Activated gamma-delta T cell (primary cell): ENCODE data around the gene COL20A1.

Experiments used
- DNase-seq: peaks from one replicate; lab custom pipeline; 2025; lab: John Stamatoyannopoulos, UW

COL20A1 gene

DNA sequence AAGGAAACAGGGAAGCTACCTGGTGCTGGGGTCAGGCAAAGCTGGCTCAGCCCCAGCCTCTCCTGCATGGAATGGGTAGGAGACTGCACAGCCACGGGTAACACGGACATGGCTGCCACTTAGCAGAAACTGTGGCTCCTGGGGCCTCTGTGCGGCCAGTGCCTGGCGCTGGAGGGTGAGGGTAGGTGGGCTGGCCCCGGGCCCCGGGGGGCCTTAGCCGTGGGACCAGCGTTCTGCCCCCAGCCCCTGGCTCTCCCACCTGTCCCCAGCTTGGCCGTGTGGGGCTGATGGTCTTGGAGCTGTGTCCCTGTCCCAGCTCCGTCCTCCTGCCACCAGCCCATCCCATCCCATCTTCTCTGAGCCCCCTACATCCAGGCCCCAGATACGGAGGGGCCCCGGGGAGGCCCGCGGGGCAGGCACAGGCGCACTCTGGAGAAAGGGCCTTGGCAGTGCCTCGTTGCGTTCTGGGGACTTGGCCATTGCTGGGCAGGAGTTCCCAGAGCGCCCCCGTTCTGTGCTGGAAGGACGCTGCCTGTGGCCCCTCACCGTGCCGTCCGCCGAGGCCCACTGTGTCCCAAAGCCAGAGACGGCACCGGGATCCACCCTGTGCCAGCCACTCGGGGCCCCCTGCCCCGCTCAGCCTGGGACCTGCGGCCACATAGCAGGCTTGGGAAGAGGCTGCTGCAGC lies 56.0 kb downstream of the COL20A1 start:
- no peak for DNase-seq

DNA sequence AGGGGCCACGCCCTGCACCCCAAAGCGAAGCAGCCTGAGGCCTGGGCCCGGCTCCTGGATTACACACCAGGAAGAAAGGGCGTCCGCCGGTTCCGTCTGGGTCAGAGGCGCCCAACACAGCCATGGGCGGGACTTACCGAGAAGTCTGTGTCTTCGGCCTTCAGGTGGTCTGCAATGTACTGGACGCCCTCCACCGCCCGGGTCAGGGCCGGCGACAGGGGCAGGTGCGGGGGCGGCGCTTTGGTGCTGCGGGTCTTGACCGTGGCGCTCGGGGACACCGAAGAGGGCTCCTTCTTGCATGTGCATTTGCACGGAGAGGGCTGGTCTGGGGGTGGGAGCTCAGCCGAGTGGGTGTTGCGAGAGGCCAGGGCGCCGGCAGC lies 56.5 kb downstream of the COL20A1 start:
- no peak for DNase-seq

DNA sequence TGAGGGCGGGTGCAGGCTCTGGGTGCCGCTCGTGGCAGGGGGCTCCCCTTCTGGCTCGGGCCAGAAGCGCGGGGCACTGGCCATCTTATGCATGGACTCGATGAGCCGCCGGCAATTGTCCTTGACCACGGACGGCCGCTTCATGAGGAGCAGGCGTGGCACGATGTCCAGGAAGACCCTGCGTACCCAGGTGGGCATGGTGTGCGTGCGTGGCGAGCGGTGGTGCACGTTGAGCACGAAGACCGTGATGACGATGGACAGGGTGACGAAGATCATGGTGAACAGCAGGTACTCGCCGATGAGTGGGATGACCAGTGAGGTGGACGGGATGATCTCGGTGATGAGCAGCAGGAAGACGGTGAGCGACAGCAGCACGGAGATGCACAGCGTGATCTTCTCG lies 57.2 kb downstream of the COL20A1 start:
- DNase-seq: no peak

DNA sequence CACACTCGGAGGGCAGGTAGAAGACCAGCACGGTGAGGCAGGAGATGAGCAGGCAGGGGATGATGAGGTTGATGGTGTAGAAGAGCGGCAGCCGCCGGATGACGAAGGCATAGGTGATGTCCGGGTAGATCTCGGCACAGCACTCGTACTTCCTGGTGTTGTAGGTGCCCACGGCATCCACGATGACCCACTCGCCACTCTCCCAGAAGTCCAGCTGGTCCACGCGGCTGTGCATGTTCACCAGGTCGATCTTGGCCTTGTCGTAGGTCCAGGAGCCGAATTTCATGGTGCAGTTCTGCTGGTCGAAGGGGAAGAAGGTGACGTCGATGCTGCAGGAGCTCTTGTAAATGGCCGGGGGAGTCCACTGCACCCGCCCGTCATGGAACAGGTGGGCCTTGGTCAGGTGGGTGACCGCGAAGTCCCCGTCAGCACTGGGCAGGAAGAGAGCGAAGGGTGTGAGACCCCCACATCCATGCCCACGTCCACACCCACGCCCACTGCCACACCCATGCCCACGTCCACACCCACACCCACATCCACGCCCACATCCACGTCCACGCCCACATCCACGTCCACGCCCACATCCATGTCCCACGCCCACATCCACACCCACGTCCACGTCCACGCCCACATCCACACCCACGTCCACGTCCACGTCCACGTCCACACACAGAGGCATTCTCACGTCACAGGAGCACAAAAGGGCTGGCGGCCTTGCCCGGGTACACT lies 57.8 kb downstream of the COL20A1 start:
- DNase-seq: no peak

DNA sequence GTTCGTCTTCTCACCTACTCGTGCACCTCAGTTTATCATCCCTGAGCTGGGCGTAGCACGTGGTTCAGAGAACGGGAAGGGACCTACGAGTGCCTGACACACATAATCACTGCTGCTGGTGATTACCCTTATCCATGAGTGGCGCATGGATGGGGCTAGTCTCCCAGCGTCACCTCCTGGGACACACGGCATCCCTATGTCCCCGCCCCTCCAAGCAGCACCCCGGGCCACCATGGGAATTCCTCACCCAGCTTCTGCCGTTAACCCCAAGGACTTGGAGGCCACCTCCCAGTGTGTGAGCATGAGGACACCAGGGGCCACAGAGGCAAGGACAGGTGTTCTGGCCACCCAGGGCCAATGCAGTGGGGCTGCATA lies 58.3 kb downstream of the COL20A1 start:
- no peak for DNase-seq

DNA sequence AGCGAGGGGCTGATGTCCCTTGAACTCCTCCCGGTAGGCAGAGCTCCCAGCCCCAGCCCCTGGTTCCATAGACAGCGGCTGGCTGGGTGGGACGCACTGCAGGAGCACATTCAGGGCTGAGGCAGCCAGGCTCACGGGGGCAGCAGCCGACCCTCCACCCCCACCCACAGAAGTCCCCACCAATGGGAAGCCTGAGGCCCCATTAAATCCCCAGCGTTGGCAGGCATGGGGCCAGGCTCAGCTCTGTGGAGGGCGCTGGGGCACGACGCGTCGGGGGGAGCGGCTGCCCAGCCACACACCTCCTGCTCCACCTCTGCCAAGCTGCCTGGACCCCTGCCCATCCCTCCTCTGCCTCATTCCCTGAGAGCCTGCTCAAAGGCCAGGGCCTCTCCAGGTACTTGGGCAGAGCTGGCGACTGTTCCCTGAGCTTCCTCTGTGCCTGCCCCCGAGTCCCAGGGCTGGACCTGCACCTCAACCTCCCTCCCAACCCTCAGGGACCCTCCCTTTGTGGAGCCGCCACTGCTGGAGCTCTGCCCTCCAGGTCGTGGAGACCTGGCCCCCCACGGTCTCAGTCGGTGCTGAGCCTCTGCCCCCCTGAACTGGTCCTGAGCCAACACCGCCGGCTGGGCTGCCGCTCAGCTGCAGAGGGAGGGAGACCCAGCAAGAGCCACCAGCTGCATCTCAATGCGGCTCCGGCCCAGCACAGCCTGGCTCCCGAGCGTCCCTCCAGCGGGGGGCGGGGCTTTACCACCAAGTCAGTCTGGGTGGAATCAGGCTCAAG lies 59.0 kb downstream of the COL20A1 start:
- no peak for DNase-seq

DNA sequence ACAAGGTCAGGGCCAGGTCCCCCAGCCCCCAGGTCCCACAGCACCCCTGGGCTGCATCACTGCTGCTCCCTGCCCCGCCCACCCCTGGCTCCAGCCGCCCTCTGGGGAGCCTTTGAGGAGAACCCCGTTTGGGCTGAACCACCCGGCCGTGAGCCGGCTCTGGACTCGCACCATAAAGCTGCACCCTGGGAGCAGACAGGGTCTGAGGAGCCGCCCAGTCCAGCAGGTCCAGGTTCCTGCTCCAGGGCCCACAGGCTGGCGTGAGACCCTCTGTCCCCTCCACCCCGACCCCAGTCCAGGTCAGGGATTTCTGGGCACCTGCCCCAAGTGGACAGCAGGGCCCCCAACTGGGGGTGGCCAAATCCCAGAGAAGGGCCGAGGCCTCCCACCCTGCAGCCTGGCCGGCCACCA lies 59.8 kb downstream of the COL20A1 start:
- no peak for DNase-seq

DNA sequence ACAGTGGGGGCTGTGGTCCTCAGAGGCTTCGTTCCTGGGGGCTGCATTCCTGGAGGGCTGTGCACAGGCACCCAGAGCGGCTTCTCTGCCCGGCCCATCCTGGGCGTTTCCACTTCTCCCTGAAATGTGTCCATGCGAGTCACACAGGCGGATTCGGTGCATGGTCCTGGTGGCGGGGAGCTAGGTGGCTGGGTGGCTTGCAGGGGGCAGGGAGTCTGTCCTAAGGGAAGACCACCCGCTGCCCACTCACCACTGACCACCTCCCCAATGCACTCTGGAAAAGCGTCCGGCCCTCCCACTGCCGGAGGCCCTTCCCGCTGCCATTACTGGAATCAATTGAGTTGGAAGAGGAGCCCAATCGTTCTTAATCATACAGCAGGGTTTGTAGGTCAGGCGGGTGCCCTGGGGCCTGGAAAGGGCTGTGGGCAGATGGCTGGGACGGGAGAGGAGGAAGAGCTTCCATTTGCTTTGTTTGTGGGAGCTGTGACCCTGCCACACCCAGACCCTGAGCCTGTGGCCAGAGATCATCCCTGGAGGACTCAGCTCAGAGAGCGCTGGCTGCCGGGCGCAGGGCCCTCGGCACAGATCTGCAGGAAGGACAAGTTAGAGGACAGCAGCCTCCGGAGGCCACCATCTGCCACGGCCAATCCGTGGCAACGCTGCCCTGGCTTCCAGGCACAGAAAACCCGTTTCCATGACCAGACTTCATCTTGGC lies 61.8 kb downstream of the COL20A1 start:
- no peak for DNase-seq

DNA sequence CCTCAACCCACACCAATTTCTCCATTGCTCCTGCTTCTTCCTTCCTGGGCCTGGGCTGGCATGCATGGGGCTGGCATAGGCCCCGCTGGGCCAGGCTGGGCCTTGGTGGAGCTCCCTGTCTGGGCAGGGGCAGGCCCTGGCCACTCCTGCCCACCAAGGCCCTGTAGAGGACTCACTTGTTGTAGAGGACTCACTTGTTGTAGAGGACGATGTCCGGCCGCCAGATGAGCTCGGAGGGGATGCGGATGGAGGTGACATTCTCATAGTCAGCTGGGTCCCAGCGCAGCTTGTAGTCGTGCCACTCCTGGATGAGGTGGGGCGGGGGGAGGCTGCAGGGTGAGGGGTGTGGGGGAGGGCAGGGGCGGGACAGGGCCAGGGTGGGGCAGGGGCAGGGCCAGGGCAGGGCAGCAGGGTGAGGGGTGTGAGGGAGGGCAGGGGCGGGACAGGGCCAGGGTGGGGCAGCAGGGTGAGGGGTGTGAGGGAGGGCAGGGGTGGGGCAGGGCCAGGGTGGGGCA lies 62.9 kb downstream of the COL20A1 start:
- DNase-seq: no peak

DNA sequence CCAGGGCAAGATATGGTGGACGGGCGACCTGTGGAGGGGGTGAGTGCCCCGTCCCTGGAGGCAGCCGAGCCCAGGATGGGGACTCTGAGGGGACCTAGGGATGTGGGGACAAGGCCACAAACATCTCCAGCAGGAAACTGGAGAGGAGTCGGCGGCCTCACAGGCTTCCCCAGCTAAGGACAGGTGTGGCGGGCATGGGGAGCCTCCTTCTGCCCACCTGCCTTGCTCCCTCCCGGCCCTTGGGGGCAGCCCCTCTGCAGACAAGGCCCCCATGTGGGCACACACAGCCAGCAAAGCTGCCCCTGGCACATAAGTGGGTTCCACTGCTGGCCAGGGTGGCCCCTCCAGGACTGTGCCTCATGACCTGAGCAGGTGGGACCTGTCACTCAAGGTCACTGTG lies 63.5 kb downstream of the COL20A1 start:
- DNase-seq: no peak

DNA sequence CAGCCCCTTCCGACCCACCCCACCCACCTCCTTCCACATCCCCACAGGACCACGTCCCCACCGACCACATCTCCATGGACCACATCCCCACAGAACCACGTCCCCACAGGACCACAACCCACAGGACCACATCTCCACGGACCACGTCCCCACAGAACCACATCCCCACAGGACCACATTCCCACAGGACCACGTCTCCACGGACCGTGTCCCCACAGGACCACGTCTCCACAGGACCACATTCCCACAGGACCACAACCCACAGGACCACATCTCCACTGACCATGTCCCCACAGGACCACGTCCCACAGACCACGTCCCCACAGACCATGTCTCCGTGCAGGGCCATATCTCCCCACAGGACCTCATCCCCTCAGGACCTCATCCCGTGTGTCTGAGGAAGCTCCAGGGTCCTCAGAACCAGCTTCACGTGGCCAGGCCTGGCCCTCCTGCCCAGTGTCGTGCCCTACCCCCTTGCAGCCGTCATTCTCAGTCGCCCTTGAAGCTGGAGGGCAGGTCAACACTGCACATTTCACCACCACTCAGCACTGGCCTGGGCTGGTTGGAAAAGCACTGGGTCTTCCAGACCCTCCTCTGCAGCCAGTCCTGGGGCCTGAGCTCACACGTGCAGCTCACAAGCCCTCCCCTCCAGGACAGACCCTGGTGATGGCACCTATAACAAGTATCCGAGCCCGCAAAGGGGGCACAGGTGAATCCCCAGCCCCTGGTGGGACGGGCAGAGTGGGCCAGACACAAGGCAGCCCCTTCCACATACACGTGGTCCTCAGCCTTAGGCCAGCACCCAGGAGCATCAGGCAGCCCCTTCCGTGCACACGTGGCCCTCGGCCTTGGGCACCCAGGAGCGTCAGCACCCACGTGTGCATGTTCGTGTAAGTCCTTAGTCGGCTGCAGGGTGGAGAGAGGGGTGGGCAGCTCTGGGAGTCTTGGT lies 64.2 kb downstream of the COL20A1 start:
- DNase-seq: no peak

DNA sequence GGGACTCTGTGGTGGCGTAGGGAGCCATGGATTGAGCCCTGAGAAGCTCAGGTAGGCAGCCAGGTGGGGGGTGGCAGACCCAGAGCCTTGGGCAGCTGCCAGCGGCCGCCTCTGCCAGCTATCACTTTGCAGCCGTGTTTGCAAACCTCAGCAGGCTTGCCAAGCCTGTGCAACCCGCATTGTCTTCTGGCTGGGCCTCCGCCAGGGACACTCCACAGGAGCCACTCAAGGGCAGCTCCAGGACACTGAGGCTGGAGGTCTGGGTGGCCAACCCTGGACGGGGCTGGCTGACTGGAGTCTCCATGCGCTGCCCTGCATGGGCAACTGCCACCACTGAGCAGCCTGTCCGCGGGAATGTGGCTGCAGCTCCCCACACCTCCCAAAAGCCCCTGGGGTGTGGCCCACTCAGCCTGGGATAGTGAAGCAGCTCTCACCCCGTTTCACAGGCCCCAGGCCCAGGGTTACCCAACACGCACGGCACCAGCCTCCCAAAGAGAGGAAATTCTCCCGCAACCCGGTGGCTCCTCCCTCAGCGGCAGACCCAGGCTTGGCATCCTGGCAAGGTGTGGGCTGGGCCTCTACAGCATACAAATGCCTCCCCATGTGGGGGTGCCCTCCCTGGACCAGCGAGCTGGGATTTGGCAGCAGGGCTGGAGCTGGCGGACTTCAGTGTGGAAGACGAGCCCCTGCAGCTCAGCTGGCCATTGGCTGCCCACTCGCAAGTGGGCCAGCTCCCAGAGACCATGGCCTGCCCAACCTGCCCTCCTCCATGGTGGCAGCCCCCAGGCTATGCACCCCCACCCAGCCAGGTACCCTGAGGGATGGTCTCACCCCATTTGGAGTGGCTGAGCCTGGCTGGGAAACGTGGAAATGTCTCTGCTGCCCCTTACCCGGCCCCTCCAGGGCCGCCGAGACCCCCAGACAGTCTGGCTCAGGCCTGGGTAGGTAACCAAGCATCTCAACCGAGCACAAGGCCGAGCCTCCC lies 65.2 kb downstream of the COL20A1 start:
- no peak for DNase-seq

DNA sequence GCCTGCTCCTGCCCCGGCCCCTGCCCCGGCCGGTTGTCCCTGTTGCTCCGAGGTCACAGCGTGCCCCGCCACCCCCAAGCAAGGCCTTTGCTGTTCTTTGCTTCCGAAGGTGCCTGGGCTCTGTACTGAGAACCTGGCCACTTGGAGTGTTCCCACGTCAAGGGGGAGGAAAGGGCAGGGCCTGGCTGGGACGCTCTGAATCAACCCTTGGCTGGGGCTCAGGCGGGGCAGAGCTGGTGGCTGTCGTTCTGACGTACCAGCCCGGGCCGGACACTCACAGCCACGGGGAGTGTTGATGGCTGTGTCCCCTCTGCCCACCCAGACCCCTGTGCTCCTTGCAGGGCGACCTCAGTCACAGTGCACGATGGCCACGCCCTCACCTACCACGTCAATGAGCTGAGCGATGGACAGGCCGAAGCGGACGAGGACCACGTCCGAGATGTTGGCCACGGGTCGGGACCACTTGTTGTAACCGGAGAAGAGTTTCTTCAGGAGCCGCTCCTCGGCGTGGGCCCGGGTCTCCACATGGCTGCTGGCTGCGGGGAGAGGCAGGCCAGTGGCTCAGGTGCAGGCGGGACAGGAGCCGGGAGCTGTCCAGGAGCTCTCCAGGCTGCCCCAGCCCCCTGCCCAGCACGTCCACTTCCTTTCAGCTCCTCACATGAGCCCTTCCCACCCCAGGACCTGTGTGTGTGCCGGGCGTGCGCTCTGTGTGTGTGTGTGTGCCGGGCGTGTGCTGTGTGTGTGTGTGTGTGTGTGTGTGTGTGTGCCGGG lies 66.4 kb downstream of the COL20A1 start:
- no peak for DNase-seq

DNA sequence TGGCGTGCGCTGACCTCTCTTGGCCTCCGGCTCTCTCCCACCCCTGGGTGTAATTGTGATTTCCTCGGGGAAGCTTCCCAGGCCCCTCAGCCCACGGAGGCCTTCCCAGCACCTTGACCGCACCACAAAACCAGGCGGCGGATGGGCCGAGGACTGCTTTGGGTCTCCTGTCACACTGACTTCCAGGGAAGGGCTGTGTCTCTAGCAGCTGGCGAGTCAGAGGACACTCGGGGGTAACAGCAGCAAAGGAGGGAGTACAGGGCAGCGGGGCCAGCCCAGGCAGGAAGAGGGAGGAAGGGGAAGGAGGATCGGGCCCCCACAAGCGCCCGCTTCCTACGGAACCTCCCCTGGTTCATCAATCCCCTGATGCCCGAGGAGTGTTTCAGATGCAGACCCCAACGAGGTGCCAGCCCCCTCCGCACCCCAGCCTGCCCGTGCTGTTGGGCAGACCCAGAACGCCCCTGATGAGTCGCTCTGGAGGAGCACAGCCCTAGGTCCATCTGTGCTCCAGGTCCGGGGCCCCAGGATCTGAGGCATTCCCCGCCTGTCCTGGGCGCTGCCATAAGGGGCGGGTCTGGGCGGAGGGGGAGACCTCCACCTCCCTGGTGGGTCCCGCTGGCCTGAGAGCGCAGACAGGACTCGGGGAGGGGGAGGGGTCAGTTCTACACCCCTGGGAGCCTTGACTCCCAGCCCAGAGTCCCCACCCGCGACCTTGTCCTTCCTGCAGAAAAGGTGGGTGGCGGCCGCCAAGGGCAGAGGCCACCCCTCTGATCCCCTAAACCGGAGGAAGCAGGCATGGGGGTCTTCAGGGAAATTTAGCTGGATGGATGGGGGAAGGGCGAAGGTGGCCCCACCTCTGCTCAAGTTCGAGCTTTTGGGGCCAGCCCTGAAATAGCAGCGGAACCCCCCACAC lies 67.2 kb downstream of the COL20A1 start:
- no peak for DNase-seq

DNA sequence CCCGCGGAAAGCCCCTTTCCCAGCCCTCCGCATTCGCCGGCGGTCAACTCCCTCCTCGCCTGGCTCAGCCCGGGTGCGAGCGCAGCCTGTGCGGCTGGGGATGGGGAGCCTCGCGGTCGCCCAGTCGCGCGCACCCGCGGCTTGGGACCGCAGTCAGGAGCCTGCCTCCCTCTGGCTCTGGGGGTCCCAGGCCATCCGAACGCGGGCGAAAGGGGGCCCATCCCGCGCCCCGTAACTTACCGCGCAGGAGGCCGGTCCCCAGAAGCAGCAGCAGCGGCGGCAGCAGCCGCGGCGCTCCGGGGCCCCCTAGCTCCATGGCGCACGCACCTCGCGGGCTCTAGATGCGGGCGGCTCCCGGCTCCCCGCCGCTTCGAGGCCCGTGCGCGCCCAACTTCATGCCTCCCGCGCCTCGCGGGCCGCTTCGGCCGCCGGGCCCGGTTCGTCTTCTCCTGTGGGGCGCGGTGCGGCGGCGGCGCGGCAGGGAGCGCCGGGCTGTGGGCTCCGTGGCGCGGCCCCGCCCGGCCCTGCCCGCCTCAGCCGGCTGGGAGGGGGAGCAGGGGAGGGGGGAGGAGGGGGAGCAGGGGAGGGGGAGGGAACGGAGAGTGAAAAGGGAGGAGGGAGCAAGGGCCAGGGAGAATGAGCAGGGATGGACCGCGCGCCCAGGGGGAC lies 68.0 kb downstream of the COL20A1 start, which contains the start of gene CHRNA4:
Gene CHRNA4 (minus strand): TSS at position 500 of the 669 bp plus-strand sequence. CDS start 184 bp downstream, at position 316.
- no peak for DNase-seq

DNA sequence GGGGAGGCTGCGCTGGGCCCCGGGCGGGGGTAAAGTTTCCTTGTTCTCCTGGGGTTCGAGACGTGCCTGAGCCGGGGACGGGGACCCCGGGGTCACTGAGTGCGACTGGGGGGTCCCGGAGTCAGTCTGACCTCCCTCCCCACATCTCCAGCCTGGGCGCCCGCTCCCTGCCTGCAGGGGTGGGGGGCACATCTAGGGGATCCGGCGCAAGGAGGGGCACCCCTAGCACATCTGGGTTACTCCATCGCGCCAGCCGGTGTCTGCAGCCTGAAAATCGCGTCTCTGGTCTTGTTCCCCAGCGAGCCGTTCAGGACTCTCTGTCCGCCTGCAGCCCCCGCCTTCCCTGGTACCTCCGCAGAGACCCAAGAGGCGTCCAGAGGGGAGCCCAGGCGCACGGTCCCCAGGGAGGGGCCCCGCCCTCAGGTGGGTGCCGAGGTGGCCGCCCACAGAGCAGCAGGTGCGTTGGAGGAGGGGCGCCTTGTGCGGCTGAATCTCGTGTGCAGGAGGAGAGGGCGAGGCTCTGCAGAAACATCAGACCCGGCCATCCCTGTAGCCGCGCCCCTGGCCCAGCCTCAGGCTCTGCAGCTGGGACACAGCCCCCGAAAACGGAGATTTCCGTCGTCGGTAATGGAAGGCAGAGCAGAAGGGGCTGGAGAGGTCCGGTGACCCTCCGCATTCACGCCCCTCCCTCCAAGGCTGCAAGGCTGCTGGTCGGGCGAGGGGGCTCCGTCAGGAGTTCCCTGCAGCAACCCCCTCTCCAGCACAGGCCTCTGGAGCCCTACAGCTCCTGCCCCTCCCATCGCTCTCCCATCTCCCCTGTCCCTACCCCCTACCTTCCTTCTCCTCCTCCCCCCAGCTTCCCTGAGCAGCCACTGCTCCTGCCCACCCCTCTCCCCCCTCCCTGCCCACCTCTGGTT lies 68.8 kb downstream of the COL20A1 start:
- no peak for DNase-seq
